Right lobe of liver (tissue), 6 donors: ENCODE results near the gene LMBR1L. TPM values are rescaled to one million over a fixed set of nuclear protein-coding genes. Genes with fewer than 3 reads are reported as not detected.

ENCODE experiments used
- ATAC-seq, 4 donors: fragments of 200-7000 bp; cut with Tn5 transposase; one replicate each; pipeline ENCODE4 v1.9.1; 2020; ENCODE audit warnings: mild to moderate bottlenecking in 4 of 4, moderate library complexity in 4 of 4
- DNase-seq, 3 donors: peaks; one replicate each; pipeline ENCODE4 v3.0.0-alpha.2; 2020
- H3K27ac ChIP-seq, 3 donors: fragments of 200-600 bp; one replicate each; pipeline ENCODE4 v1.8.0; 2022
- H3K27me3 ChIP-seq, 2 donors: fragments of 200-600 bp; one replicate each; pipeline ENCODE4 v1.8.0; 2022
- H3K36me3 ChIP-seq, 4 donors: fragments of 200-600 bp; sonication (generic) in 1 of 4; one replicate each; pipeline versions ENCODE4 v1.5.1 to v1.8.0; 2017 to 2022; ENCODE audit warnings: control low read depth in 1 of 4
- H3K4me1 ChIP-seq, 4 donors: fragments of 200-600 bp; sonication (generic) in 1 of 4; one replicate each; pipeline versions ENCODE4 v1.5.1 to v1.8.0; 2017 to 2022; ENCODE audit warnings: control low read depth in 1 of 4
- H3K4me3 ChIP-seq, 3 donors: fragments of 200-600 bp; one replicate each; pipeline ENCODE4 v1.8.0; 2022
- H3K9me3 ChIP-seq, 4 donors: fragments of 200-600 bp; sonication (generic) in 1 of 4; one replicate each; pipeline versions ENCODE4 v1.5.1 to v1.8.0; 2017 to 2022; ENCODE audit warnings: control low read depth in 1 of 4
- CTCF ChIP-seq, 4 donors: fragments of 200-600 bp in 3 of 4; fragments of 450-650 bp in 1 of 4; IDR thresholded peaks; one replicate each; pipeline versions ENCODE4 v1.5.1 to v1.8.0; 2016 to 2022; ENCODE audit warnings: antibody characterized with exemption in 4 of 4, mild to moderate bottlenecking in 2 of 4
- POLR2A ChIP-seq: fragments of 450-650 bp; IDR thresholded peaks from one replicate; pipeline ENCODE4 v1.6.1; 2017; ENCODE audit warnings: antibody characterized with exemption, mild to moderate bottlenecking
- WGBS: methylation state at CpG from one replicate; pipeline ENCODE4 v1.1.6; 2018; ENCODE audit warnings: low coverage, low lambda C conversion rate; ENCODE audit not compliant: insufficient coverage; ENCODE audit errors: missing lambda C conversion rate; 5-methylcytosine and 5-hydroxymethylcytosine counted together
- intact Hi-C, 2 donors: fragments of 100-400 bp; cut with DNase I; formaldehyde crosslinking; loops; one replicate each; pipeline versions ENCODE4 v1.11.2 to v1.14.1; 2022
- total RNA-seq, 6 experiments: library from RNA; depleted of rRNA in 2 of 6; stranded (reverse); fragments of >200 nt in 2 of 6; fragmentation: NEBNext Ultra II Directional in 3 of 6; extraction: Animal tissue kit (Norgen Biotek cat#: 25700) in 3 of 6; gene quantifications; one replicate each; pipeline versions ENCODE4 v1.1.0 to v1.2.4, GENCODE V29; 2016 to 2023
- donor health status: DM: no; HTN: yes; CAD: no.
- donor health status: DM: no; HTN: no; CAD: no.
- donor health status: DM: no; HTN: no; CAD: no.
- donor health status: DM: no; HTN: yes; CAD: no.
- donor health status: DM: no; HTN: yes; CAD: no.

The LMBR1L gene
- total RNA-seq, 6 experiments from 2014 or later, result 12.2 to 34.5 (median 16.3) TPM

GRCh38 chr12:49054524-49054923, 56.1 kb downstream of the LMBR1L start:
- no peak for DNase-seq

GRCh38 chr12:49054096-49054495, 56.6 kb downstream of the LMBR1L start:
- no peak for ATAC-seq
- peaks cover 5 to 52% (median 28%) of the 10 kb centered on the region in 4 donors for H3K36me3 ChIP-seq
- peaks cover 0 to 42% (median 14%) of the 10 kb centered on the region in 4 donors for H3K4me1 ChIP-seq

More at GRCh38 chr12:49054524-49054923, 56.1 kb downstream of the LMBR1L start:
- Histone ChIP-seq H3K36me3 (peaks cover 5 to 48% (median 25%) of the 10 kb centered on the region in 4 donors), H3K27ac (no peak overlapping the region), H3K4me3 (no peak overlapping the region), H3K9me3 (no peaks in the 10 kb centered on the region), H3K27me3 (no peaks in the 10 kb centered on the region), H3K4me1 (peaks cover 0 to 42% (median 14%) of the 10 kb centered on the region in 4 donors)
- no peak for TF ChIP-seq CTCF (IDR thresholded peaks at IDR 0.05)
- no peak for TF ChIP-seq POLR2A
- no peak for ATAC-seq
- whole genome bisulfite sequencing, result 74% methylated on average over 5 of the region's 10 CpGs
- intact Hi-C loops, result no loop called here

GRCh38 chr12:49052451-49053208, 58.0 kb downstream of the LMBR1L start:
- Histone ChIP-seq H3K27me3 (no peaks in the 10 kb centered on the region), H3K4me1 (peaks cover 0 to 30% (median 10%) of the 10 kb centered on the region in 4 donors), H3K4me3 (no peak overlapping the region), H3K9me3 (no peaks in the 10 kb centered on the region), H3K27ac (no peak overlapping the region), H3K36me3 (peaks cover 13 to 67% (median 41%) of the 10 kb centered on the region in 4 donors)
- WGBS, result 100% methylated on average over 2 of the region's 16 CpGs
- TF ChIP-seq POLR2A (no peak), CTCF (IDR thresholded peaks at IDR 0.05) (no peak)
- no peak for ATAC-seq
- intact Hi-C loops, result no loop called here
- no peak for DNase-seq

More at GRCh38 chr12:49054096-49054495, 56.6 kb downstream of the LMBR1L start:
- no peak for TF ChIP-seq CTCF (IDR thresholded peaks at IDR 0.05)
- TF ChIP-seq POLR2A, result no peak
- Histone ChIP-seq H3K9me3 (no peaks in the 10 kb centered on the region), H3K27me3 (no peaks in the 10 kb centered on the region), H3K4me3 (no peak overlapping the region), H3K27ac (no peak overlapping the region)
- intact Hi-C loops, result no loop called here
- WGBS, result 92% methylated on average over 2 of the region's 5 CpGs
- DNase-seq, result no peak

- no peak for TF ChIP-seq CTCF (IDR thresholded peaks at IDR 0.05)
- no peak for TF ChIP-seq POLR2A
- no peak for ATAC-seq
- Histone ChIP-seq H3K4me1 (peaks cover 0 to 22% (median 7%) of the 10 kb centered on the region in 4 donors), H3K27me3 (no peaks in the 10 kb centered on the region), H3K27ac (no peak overlapping the region), H3K4me3 (no peak overlapping the region), H3K36me3 (peaks cover 13 to 72% (median 43%) of the 10 kb centered on the region in 4 donors), H3K9me3 (no peaks in the 10 kb centered on the region)
- no peak for DNase-seq
- WGBS, result 92% methylated on average over 14 of the region's 20 CpGs
- intact Hi-C loops, result no loop called here
Observed at GRCh38 chr12:49051777-49052438, 58.7 kb downstream of the LMBR1L start.
